Suppressor macrophage treated with lipopolysaccharide for 4 hours (primary cell): ENCODE results near the gene CTSL.
A peak's percentile ranks its signal among the peaks of the same experiment; 100 is the strongest.
"Not testable (repeated sequence)": the region's sequence is repeated elsewhere in the genome, so short reads cannot be mapped to it uniquely, and the experiment has no call there.

Source experiments
- DNase-seq: peaks from one replicate; pipeline ENCODE4 v3.0.0-alpha.2; 2020

The CTSL gene

GRCh38 chr9:87722393-87723088 lies 3.4 kb upstream of the CTSL start:
- DNase-seq = peak; percentile 97

- no peak for DNase-seq
Measured at GRCh38 chr9:87725356-87725899, 491 bp upstream of the CTSL start.

- peak; percentile 82 for DNase-seq
Measured at GRCh38 chr9:87729246-87729645, 3.3 kb downstream of the CTSL start.

- DNase-seq = no peak
Measured at GRCh38 chr9:87731321-87731720, 5.4 kb downstream of the CTSL start.

- DNase-seq = no peak
Measured at GRCh38 chr9:87732344-87732743, 6.4 kb downstream of the CTSL start.

GRCh38 chr9:87732756-87733155 lies 6.8 kb downstream of the CTSL start:
- DNase-seq = no peak

GRCh38 chr9:87733273-87734052 lies 7.5 kb downstream of the CTSL start:
- no peak for DNase-seq

- no peak for DNase-seq
Measured at GRCh38 chr9:87734106-87734505, 8.2 kb downstream of the CTSL start.

- DNase-seq = no peak
Measured at GRCh38 chr9:87739546-87739945, 13.6 kb downstream of the CTSL start.

GRCh38 chr9:87740209-87740608 lies 14.3 kb downstream of the CTSL start:
- DNase-seq = no peak

GRCh38 chr9:87741326-87741725 lies 15.4 kb downstream of the CTSL start:
- DNase-seq = no peak

GRCh38 chr9:87741891-87742290 lies 16.0 kb downstream of the CTSL start:
- no peak for DNase-seq

- no peak for DNase-seq
Measured at GRCh38 chr9:87742813-87743428, 17.0 kb downstream of the CTSL start.

- not testable (repeated sequence) for DNase-seq
Measured at GRCh38 chr9:87744247-87744646, 18.3 kb downstream of the CTSL start.

- no peak for DNase-seq
Measured at GRCh38 chr9:87746186-87746585, 20.3 kb downstream of the CTSL start.

- no peak for DNase-seq
Measured at GRCh38 chr9:87748881-87749280, 23.0 kb downstream of the CTSL start.

- DNase-seq = no peak
Measured at GRCh38 chr9:87749335-87750035, 23.6 kb downstream of the CTSL start.

- no peak for DNase-seq
Measured at GRCh38 chr9:87750726-87751125, 24.8 kb downstream of the CTSL start.

GRCh38 chr9:87751423-87751822 lies 25.5 kb downstream of the CTSL start:
- DNase-seq = no peak

- DNase-seq = no peak
Measured at GRCh38 chr9:87751868-87752267, 25.9 kb downstream of the CTSL start.

GRCh38 chr9:87753313-87753712 lies 27.4 kb downstream of the CTSL start:
- no peak for DNase-seq

GRCh38 chr9:87758330-87758729 lies 32.4 kb downstream of the CTSL start:
- DNase-seq = not testable (repeated sequence)

- DNase-seq = not testable (repeated sequence)
Measured at GRCh38 chr9:87759980-87760379, 34.1 kb downstream of the CTSL start.
